Stimulated activated CD4-positive, alpha-beta T cell treated with anti-CD3 and anti-CD28 coated beads, Interleukin-4, amount 100 ng/mL, for 1 hour (primary cell): Measurements from ENCODE around the gene TM9SF2.

Source experiments
- DNase-seq: peaks from one replicate; pipeline ENCODE4 v3.0.0-alpha.2; 2020

The TM9SF2 gene

DNA sequence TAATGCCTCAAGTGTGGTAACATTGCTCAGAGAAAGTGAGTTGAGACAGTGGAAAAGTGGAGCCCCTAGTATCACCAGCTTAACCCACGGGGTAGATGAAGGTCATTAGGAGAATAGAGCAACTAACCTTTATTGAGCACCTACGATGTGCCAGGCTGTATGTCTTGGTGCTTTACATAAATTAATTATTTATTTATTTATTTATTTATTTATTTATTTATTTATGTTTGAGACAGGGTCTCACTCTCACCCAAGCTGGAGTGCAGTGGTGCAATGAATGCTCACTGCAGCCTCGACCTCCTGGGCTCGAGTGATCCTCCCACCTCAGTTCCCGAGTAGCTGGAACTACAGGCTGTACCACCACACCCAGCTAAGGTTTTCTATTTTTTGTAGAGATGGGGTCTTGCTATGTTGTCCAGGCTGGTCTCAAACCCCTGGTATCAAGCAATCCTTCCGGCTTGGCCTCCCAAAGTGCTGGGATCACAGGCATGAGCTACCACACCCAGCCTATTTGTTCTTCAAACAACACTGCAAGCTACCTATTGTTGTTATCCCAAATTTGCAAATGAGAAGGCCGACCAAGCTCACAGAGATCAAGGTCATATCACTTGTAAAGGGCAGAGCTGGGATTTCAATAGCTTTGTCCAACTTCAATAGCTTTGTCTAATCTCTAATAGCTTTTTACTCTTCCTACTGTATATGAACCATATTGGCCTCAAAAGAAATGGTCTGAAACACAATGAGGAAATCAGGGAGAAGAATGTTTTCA is 79.4 kb downstream of the TM9SF2 start:
- DNase-seq = no peak

DNA sequence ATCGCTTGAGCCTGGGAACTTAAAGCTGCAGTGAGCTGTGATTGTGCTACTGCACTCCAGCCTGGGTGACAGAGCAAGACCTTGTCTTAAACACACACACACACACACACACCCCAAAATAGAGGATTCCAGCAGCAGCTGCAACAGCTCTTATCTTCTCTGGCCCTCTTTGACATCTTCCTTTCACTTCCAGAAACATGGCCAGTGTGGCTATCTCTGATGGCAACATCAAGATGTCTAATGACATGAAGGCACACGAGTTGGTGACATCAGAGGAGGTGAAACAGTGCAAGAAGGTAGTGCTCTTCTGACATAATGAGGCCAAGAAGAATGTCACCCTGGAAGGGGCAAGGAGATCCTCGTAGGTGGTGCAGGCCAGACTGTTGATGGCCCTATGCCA is 81.2 kb downstream of the TM9SF2 start:
- no peak for DNase-seq

DNA sequence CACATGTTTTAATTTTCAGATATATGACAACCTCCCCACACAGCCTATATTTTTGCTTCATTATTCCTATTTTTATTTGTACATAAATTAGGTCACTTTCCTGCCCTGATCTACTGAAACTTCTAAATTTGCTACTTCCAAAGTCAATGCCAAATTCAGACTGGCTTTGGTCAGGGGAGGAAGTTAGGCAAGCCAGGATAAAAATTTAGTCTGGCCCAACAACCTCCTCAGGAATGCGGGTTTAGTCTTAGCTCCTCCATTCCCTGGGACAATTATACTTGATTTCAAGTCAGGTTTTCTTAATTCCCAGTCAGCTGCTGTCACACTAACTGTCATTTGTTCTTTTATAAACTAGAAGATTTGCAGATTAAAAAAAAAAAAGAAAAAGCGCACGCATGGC is 84.3 kb downstream of the TM9SF2 start:
- no peak for DNase-seq

DNA sequence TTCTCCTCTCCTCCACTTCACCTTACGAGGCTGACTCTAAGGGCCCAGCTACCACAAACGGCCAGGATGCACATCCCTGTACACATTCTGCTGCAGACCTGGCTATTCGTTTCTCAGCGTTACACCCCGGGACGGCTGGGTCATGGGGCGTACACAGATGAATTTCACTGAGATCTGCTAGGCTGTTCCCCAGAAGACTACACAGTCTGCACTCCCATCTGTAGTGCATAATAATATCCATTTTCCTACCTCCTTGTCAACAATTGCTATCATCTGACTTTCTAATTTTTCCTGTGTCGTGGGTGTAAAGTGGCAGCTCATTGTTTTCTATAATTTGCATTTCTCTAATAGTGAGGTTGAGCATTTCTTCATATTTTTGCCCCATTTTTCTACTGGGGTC is 85.7 kb downstream of the TM9SF2 start:
- DNase-seq = no peak

DNA sequence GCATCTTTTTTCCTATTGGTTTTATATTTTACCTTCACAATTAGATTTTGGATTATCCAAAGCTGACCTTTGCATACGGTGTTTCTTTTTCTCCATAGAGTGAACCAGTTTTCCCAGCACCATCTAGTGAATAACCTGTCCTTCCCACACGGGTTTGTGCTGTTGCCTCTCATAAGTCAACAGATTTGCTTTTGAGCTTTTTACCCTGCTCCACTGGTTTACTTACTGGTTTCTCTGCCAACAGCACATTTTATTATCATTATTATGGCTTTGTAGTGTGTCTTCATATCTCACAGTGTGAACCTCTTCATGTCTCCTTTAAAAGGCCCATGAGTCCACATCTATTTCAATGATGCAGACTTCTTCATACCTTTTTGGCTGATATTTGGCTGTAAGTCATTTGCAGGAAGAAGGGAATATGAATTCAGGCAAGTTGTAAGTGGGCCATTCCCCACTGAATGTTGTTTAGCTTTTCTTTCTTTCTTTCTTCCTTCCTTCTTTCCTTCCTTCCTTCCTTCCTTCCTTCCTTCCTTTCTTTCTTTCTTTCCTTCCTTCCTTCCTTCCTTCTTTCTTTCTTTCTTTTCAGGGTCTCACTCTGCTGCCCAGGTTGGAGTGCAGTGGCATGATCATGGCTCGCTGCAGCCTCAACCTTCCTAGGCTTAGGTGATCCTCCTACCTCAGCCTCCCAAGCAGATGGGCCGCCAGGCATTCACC is 86.8 kb downstream of the TM9SF2 start:
- no peak for DNase-seq

DNA sequence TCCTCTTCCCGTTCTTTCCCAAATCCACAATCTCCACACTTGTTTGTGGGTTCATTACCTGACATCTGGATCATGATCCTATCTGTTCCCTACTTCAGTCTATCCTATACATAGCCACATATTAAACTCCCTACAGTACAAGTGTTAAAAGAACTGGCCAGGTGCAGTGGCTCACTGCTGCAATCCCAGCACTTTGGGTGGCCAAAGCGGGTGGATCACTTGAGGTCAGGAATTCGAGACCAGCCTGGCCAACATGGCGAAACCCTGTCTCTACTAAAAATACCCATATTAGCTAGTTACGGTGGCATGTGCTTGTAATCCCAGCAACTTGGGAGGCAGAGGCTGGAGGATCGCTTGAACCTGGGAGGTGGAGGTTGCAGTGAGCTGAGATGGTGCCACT is 88.3 kb downstream of the TM9SF2 start:
- no peak for DNase-seq

DNA sequence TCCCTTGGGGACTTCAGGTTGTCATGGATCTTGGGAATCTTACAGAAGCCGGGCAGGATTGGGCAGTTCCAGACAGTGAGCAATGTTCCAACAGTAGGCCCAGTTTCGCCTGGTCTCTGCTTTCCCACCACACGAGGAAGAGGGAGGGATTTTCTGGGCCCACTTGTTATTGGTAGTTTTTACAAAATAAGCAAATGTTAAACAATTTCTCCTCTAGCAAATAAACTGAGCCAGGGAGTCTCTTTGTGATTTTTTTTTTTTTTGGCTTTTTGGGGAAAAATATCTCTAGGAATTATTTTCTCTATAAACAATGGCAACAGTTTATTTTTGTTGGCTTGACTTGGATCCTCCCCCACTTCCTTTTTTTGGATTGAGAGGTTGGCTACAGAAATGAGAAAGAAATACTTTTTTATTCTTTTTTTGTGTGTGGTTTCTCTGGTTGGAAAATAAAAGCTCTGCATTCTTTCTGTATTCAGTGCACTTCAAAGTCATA is 89.3 kb downstream of the TM9SF2 start:
- no peak for DNase-seq

DNA sequence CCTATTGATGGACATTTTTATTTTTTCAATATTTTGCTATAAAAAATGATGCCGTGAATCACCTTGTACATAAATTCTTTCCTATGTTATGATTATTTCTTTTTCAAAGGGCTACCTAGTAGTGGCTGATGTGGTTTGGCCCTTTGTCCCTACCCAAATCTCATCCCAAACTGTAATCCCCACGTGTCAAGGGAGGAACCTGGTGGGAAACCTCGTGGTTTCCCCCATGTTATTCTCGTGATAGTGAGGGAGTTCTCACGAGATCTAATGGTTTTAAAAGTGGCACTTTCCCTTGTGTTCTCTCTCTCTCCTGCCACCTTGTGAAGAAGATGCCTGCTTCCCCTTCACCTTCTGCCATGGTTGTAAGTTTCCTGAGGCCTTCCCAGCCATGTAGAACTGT is 94.9 kb downstream of the TM9SF2 start:
- no peak for DNase-seq

DNA sequence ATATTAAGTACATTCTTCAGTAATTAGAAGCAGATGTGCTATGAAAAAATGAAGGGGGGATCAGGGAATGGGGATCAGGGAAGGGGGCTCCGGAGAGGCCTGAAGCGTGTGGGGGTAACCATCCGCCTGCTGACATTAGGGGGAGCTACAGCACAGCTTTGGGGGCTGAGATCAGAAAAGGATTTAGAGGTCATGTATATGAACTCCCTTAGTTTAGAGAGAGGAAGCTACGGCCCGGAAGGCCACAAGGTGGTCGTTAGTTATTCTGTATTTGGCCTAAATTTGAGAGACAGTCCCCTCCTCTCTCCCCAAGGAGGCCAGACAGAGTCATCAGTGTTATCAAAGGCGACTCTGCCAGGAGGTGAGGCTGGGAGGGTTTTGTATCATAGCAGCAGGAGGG is 99.0 kb downstream of the TM9SF2 start:
- DNase-seq = no peak

DNA sequence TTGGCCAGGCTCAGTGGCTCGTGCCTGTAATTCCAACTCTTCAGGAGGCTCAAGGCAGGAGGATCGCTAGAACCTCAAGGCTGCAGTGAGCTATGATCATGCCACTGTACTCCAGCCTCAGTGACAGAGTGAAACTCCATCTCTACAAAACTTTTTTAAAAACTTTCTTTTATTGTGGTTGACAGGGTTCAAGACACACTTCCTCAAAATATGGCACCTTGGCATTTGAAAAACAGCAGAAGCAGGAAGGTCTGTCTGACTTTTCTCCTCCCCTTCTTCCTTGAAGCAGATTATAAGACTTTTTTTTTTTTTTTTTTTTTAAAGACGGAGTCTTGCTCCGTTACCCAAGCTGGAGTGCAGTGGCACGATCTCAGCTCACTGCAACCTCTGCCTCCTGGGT is 100.3 kb downstream of the TM9SF2 start:
- DNase-seq = no peak

DNA sequence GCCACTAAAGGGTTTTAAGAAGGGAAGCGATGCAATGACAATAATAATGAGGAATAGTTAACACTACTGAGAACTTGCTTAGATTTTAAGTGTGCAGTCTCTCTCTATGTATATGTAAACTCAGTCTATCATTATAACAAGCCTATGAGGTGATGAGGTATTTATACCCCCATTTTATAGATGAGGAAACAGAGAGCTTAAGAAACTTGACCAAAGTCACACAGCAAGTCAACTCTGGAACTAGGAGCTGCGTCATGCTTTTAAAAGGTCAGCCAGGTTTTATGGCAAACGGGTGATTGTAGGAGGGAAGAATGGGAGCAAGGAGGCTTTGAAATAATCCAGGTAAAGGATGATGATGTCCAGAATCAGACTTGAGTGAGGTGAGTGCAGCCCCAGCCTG is 103.4 kb downstream of the TM9SF2 start:
- no peak for DNase-seq

DNA sequence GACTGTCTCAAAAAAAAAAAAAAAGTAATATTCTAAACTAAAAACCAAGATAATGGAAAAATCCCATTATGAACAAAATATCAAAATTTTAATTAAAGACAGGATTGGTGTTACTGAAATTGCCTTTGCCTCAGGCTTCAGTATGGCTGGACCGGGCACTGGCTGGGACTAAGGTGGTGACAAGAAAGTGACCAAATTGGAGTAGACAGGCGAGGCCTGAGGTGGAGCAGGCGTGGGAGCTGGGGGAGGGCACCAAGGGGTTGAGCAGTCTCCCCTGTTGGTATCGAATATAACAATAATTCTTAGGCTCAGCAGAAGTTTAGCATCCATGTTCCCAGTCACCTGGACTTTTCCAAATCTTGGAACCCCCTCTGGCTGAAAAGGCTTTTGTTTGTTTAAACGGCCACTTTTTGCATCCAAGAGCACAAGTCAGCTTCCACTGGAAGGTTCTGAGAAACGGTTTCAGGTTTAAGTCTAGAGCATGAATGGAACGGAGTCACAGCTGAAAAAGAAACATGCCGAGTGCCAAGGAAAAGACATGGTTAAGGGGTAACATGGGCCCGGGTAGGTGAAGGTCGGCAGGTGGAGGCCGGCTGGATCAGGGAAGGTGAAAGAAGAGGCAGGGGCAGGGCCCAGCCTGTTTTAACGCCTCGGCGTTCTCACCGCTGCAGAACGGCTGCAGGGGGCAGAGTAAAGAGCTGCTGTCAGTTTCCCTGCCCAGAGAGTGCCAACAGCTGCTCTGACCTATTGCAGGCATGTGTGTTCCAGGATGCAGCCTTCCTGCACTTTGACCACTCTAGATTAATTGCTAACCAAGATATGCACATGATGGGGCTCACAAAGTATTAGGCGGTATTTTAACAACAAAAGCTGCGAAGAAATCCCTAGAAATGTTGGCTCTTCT is 104.4 kb downstream of the TM9SF2 start:
- peak; percentile 36 for DNase-seq

DNA sequence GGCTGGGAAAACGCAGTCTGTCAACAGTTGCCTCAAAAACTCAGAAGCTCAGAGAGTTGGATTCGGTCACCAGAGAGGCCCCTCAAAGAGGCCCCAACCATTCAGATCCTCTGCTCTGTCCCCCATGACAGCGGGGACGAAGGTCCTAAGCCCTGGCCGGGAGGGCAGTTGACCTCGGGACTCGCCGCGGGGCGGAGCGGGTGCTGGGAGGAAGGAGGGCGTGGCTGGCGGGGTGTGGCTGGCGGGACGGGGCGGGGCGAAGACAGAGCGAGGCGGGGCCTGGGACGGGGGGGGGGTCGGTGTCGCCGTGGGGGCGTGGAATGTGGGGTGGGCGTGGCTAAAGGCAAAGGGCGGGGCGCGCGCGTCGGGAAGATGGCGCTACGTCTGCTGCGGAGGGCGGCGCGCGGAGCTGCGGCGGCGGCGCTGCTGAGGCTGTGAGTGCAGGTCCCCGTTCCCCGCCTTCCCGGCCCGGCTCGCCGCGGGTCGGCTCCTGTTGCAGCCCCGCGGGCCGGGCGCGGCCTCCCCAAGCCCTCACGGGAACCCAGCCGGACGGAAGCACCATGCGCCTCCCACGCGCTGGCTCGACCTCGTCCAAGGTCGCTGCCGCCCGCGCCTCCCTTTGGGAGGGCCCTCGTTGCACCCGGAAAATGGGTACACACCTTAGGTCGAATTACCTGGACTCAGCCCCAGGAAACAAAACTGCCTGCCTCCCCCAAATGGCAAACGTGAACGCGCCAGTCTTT is 105.2 kb downstream of the TM9SF2 start, which contains the start of gene CLYBL:
CLYBL (plus strand) TSS at position 367 of the 743 bp plus-strand sequence.
- DNase-seq = peak; percentile 91

DNA sequence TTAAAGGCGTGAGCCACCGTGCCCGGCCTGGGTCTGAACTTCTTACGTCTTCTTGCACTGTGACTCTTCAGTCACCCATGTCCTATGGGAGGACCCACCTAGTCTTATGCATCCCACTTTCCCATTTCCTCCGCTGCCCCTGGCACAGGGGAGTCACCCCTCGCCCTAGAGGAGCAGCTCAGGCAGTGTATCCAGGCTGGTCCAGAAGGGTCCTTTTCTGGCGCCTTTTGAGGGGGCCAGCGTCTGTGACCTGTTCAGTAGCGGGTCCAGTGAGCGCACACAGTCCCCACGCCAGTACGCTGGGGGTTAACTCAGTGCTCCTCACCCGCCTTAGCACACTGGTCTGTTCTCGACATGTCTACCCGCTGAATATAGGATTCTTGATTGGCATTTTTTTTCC is 107.1 kb downstream of the TM9SF2 start:
- DNase-seq = no peak

DNA sequence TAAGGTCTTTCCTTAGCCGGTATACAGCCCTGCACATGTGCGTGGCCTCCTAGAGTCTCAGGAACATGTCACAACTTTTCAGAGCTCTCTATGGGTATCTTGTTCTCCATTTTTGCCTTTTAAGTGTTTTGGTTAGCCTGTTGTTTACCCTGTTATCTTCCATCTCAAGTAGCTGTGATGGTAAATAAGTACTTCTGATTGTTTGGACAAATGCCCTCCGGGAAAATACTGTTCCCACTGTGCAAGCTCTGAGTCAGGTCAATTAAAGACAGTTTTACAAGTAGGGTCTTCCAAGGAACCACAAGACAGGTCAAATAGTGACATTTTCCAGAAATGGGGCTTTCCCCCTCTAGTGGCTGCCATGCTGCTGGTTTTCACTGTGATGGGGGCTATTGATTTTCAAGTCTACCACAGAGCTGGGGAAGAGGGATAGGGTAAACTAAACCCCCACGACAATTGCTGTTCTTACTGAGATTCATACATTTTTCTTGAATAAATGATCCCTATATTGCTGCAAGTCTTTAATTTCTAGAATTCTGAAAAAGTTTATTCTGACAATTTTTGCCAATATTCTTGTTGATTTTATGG is 109.5 kb downstream of the TM9SF2 start:
- DNase-seq = no peak
